IMR-90 (cell line): Measurements from ENCODE around the gene TRAPPC5. TPM values are rescaled to one million over a fixed set of nuclear protein-coding genes. Genes with fewer than 3 reads are reported as not detected.
A peak's percentile ranks its signal among the peaks of the same experiment; 100 is the strongest.

Source experiments
- ATAC-seq: fragments of 200-7000 bp; cut with Tn5 transposase; 2 replicates; pipeline ENCODE4 v1.9.1; 2020; ENCODE audit warnings: low read depth, mild to moderate bottlenecking, moderate library complexity
- BruUV-seq: library from RNA; stranded (reverse); fragments of 400-500 nt; replicated peaks from 2 replicates; lab custom pipeline; 2021; lab: Mats Ljungman, UMichigan
- CTCF ChIA-PET: fragments of 300-600 bp; formaldehyde crosslinking; extraction: SDS; loops from one replicate; lab custom pipeline; 2021; ENCODE audit warnings: antibody characterized with exemption; lab: Yijun Ruan, JAX
- POLR2A ChIA-PET: fragments of 300-600 bp; sonication (Branson Sonifier 250); formaldehyde crosslinking; loops from one replicate; lab custom pipeline; 2022; ENCODE audit warnings: antibody characterized with exemption; ENCODE audit not compliant: unreplicated experiment; lab: Charles Lee
- DNase-seq: peaks from one replicate; pipeline ENCODE4 v3.0.0; 2013
- H2AFZ ChIP-seq: replicated peaks from 2 replicates; pipeline ENCODE3; 2013; ENCODE audit warnings: low read length, mild to moderate bottlenecking; ENCODE audit not compliant: poor library complexity
- H2AK5ac ChIP-seq: 2 replicates; pipeline ENCODE4 v1.6.1; 2013; ENCODE audit warnings: low read depth, low read length, inconsistent platforms
- H2AK9ac ChIP-seq: replicated peaks from 2 replicates; pipeline ENCODE3; 2013; ENCODE audit warnings: mild to moderate bottlenecking, low read depth, low read length, moderate library complexity; ENCODE audit not compliant: poor library complexity
- H2BK120ac ChIP-seq: 2 replicates; pipeline ENCODE4 v1.6.1; 2013; ENCODE audit warnings: low read depth, low read length, inconsistent platforms
- H2BK15ac ChIP-seq: 3 replicates; pipeline ENCODE4 v1.6.1; 2013; ENCODE audit warnings: low read depth, low read length, inconsistent platforms
- H2BK20ac ChIP-seq: 2 replicates; pipeline ENCODE4 v1.6.1; 2013; ENCODE audit warnings: low read depth, mild to moderate bottlenecking, inconsistent platforms, low read length, moderate library complexity
- H2BK5ac ChIP-seq: 2 replicates; pipeline ENCODE4 v1.6.1; 2013; ENCODE audit warnings: mild to moderate bottlenecking, low read depth, low read length, inconsistent platforms; ENCODE audit not compliant: poor library complexity, severe bottlenecking
- H3K14ac ChIP-seq: replicated peaks from 2 replicates; pipeline ENCODE4 v1.6.1; 2013; ENCODE audit warnings: low read depth, low read length, inconsistent platforms
- H3K18ac ChIP-seq: 2 replicates; pipeline ENCODE4 v1.6.1; 2013; ENCODE audit warnings: low read depth, low read length, control low read depth
- H3K23ac ChIP-seq: 2 replicates; pipeline ENCODE4 v1.6.1; 2013; ENCODE audit warnings: low read depth, low read length, inconsistent platforms
- H3K27ac ChIP-seq: 2 replicates; pipeline ENCODE4 v1.5.1; 2013; ENCODE audit warnings: mild to moderate bottlenecking, control low read depth, low read length; ENCODE audit not compliant: insufficient read depth
- H3K27me3 ChIP-seq: 2 replicates; pipeline ENCODE4 v1.6.1; 2013; ENCODE audit warnings: low read length; ENCODE audit not compliant: control insufficient read depth, insufficient read depth
- H3K36me3 ChIP-seq: 2 replicates; pipeline ENCODE4 v1.6.1; 2013; ENCODE audit warnings: low read length, mixed read lengths; ENCODE audit not compliant: control insufficient read depth, insufficient read depth
- H3K4ac ChIP-seq: 2 replicates; pipeline ENCODE4 v1.6.1; 2013; ENCODE audit warnings: low read depth, low read length, inconsistent platforms
- H3K4me1 ChIP-seq: 2 replicates; pipeline ENCODE4 v1.6.1; 2013; ENCODE audit warnings: low read length, mixed read lengths; ENCODE audit not compliant: control insufficient read depth, insufficient read depth
- H3K4me2 ChIP-seq: 2 replicates; pipeline ENCODE4 v1.6.1; 2013; ENCODE audit warnings: low read depth, mild to moderate bottlenecking, control low read depth, low read length, moderate library complexity
- H3K4me3 ChIP-seq: 2 replicates; pipeline ENCODE4 v1.5.1; 2013; ENCODE audit warnings: low read depth, mild to moderate bottlenecking, control low read depth, low read length, moderate library complexity; ENCODE audit not compliant: insufficient read depth
- H3K56ac ChIP-seq: 2 replicates; pipeline ENCODE4 v1.6.1; 2013; ENCODE audit warnings: low read length, inconsistent platforms; ENCODE audit not compliant: insufficient read depth; ENCODE audit errors: extremely low read depth
- H3K79me1 ChIP-seq, 2 experiments: 2 replicates each; pipeline ENCODE4 v1.6.1; 2013; ENCODE audit warnings: low read length in 2 of 2, inconsistent platforms in 1 of 2, low read depth in 1 of 2
- H3K9ac ChIP-seq: 2 replicates; pipeline ENCODE4 v1.6.1; 2013; ENCODE audit warnings: low read depth, low read length, control low read depth
- H3K9me1 ChIP-seq: 2 replicates; pipeline ENCODE4 v1.6.1; 2013; ENCODE audit warnings: low read length, inconsistent platforms; ENCODE audit not compliant: insufficient read depth
- H3K9me3 ChIP-seq: 2 replicates; pipeline ENCODE4 v1.6.1; 2013; ENCODE audit warnings: low read length; ENCODE audit not compliant: control insufficient read depth, insufficient read depth
- H4K20me1 ChIP-seq: 2 replicates; pipeline ENCODE4 v1.6.1; 2013; ENCODE audit warnings: low read length, inconsistent platforms; ENCODE audit not compliant: insufficient read depth
- H4K5ac ChIP-seq: 2 replicates; pipeline ENCODE4 v1.6.1; 2013; ENCODE audit warnings: mild to moderate bottlenecking, low read depth, low read length, control low read depth
- H4K8ac ChIP-seq, 2 experiments: 2 replicates each; pipeline ENCODE4 v1.6.1; 2013; ENCODE audit warnings: low read depth in 2 of 2, low read length in 2 of 2, control low read depth in 1 of 2, inconsistent platforms in 1 of 2
- H4K91ac ChIP-seq: 2 replicates; pipeline ENCODE4 v1.6.1; 2013; ENCODE audit warnings: low read depth, low read length, inconsistent platforms; ENCODE audit not compliant: insufficient read depth
- BHLHE40 ChIP-seq: fragments of 150-350 bp; IDR thresholded peaks from 2 replicates; pipeline ENCODE4 v1.6.1; 2016; ENCODE audit warnings: mild to moderate bottlenecking, low read depth, low read length
- CHD1 ChIP-seq: IDR thresholded peaks from 2 replicates; pipeline ENCODE4 v1.6.1; 2012; ENCODE audit warnings: low read depth, low read length, improper control_type of control experiment
- CTCF ChIP-seq: conservative IDR thresholded peaks from 2 replicates; pipeline ENCODE4 v1.5.1; 2012; ENCODE audit warnings: mild to moderate bottlenecking, low read depth, low read length, improper control_type of control experiment
- ELK1 ChIP-seq: fragments of 150-350 bp; IDR thresholded peaks from 2 replicates; pipeline ENCODE4 v1.6.1; 2016; ENCODE audit warnings: low read depth, mild to moderate bottlenecking, low read length, moderate library complexity, borderline replicate concordance
- MAZ ChIP-seq: IDR thresholded peaks from 2 replicates; pipeline ENCODE4 v1.6.1; 2012; ENCODE audit warnings: low read depth, mild to moderate bottlenecking, low read length, improper control_type of control experiment, moderate library complexity, borderline replicate concordance
- MXI1 ChIP-seq: IDR thresholded peaks from 2 replicates; pipeline ENCODE4 v1.6.1; 2012; ENCODE audit warnings: low read depth, mild to moderate bottlenecking, low read length, moderate library complexity, borderline replicate concordance
- NFE2L2 ChIP-seq: fragments of 150-350 bp; IDR thresholded peaks from 2 replicates; pipeline ENCODE4 v1.6.1; 2016; ENCODE audit warnings: low read depth, mild to moderate bottlenecking, low read length
- RAD21 ChIP-seq: IDR thresholded peaks from 2 replicates; pipeline ENCODE4 v1.6.1; 2012; ENCODE audit warnings: low read length, improper control_type of control experiment
- RCOR1 ChIP-seq: IDR thresholded peaks from 2 replicates; pipeline ENCODE4 v1.6.1; 2012; ENCODE audit warnings: mild to moderate bottlenecking, low read length, improper control_type of control experiment; ENCODE audit not compliant: insufficient replicate concordance
- RFX5 ChIP-seq: IDR thresholded peaks from 2 replicates; pipeline ENCODE4 v1.8.0; 2012; ENCODE audit warnings: low read depth, mild to moderate bottlenecking, low read length, moderate library complexity
- SMC3 ChIP-seq: fragments of 150-350 bp; IDR thresholded peaks from 2 replicates; pipeline ENCODE4 v1.6.1; 2016; ENCODE audit warnings: low read depth, mild to moderate bottlenecking, antibody characterized with exemption, low read length, moderate library complexity
- USF2 ChIP-seq: fragments of 150-350 bp; IDR thresholded peaks from 2 replicates; pipeline ENCODE4 v1.6.1; 2017; ENCODE audit warnings: mild to moderate bottlenecking, antibody characterized with exemption, low read length, low read depth
- WGBS, 2 experiments: methylation state at CpG; one replicate each; pipeline versions ENCODE4 v1.1.5 to v1.1.7; 2013; ENCODE audit warnings: missing lambda C conversion rate in 2 of 2; ENCODE audit not compliant: insufficient read length in 1 of 2; ENCODE audit errors: extremely low coverage in 2 of 2; 5-methylcytosine and 5-hydroxymethylcytosine counted together
- dilution Hi-C: fragments of 300-500 bp; cut with HindIII; formaldehyde crosslinking; loops from one replicate; pipeline ENCODE4 v1.14.3; 2018; ENCODE audit warnings: low sequenced_read_pairs; ENCODE audit not compliant: unreplicated experiment
- in situ Hi-C: fragments of 300-500 bp; cut with MboI; formaldehyde crosslinking; loops from 3 replicates; pipeline ENCODE4 v1.14.3; 2019; ENCODE audit warnings: low sequenced_read_pairs, inconsistent platforms, mixed read lengths
- intact Hi-C: fragments of 100-400 bp; cut with micrococcal nuclease; formaldehyde crosslinking; loops from 2 replicates; pipeline ENCODE4 v1.10.0; 2022
- polyA plus RNA-seq, 3 experiments: library from polyadenylated mRNA; depleted of rRNA; stranded (reverse); fragments of >200 nt; gene quantifications; 2 replicates each; pipeline ENCODE4 v1.2.3, GENCODE V29; 2012; ENCODE audit warnings: low replicate concordance in 1 of 3
- total RNA-seq: library from RNA; depleted of rRNA; stranded (reverse); fragments of >200 nt; gene quantifications from 2 replicates; pipeline ENCODE4 v1.2.3, GENCODE V29; 2012

Gene TRAPPC5
- total and polyA plus RNA-seq, 2 of the 4 experiments (the other 2 are of a cell fraction): 54.7 to 109 TPM

- TF ChIP-seq BHLHE40 (no peak), RAD21 (no peak)
Measured at GRCh38 chr19:7632340-7633203, 48.1 kb upstream of the TRAPPC5 start (continued).

- Histone ChIP-seq H4K91ac (no peak within 1 kb of the TSS), H2AK5ac (no peak within 1 kb of the TSS), H4K8ac (no peak within 1 kb of the TSS), H3K79me1 (peaks cover 0 to 21% of the 10 kb centered on the region in 2 experiments; a peak in 3 of 4 replicates), H3K27ac (no peak within 1 kb of the TSS), H2BK120ac (no peak within 1 kb of the TSS), H3K4ac (no peak within 1 kb of the TSS), H3K4me1 (peaks cover 3% of the 10 kb centered on the region; the same call in 1 of the 2 replicates), H3K9me1 (peaks cover 4% of the 10 kb centered on the region; the same call in 1 of the 2 replicates), H4K5ac (no peak within 1 kb of the TSS), H2BK20ac (no peak within 1 kb of the TSS), H2AK9ac (peak within 1 kb of the TSS; percentile 19), H3K23ac (no peak within 1 kb of the TSS), H2AFZ (no peak within 1 kb of the TSS), H4K20me1 (no peaks in the 10 kb centered on the region), H2BK5ac (no peak within 1 kb of the TSS), H3K36me3 (peaks cover 4% of the 10 kb centered on the region; the same call in 1 of the 2 replicates), H3K56ac (no peak within 1 kb of the TSS), H3K4me3 (no peak within 1 kb of the TSS), H3K9ac (no peak within 1 kb of the TSS), H3K18ac (no peak within 1 kb of the TSS), H3K4me2 (no peak within 1 kb of the TSS), H3K27me3 (peaks cover 14% of the 10 kb centered on the region; the same call in 1 of the 2 replicates), H2BK15ac (no peak within 1 kb of the TSS), H3K9me3 (no peaks in the 10 kb centered on the region), H3K14ac (no peak within 1 kb of the TSS)
- DNase-seq (no peak), ATAC-seq (no peak)
- ChIA-PET POLR2A (no interaction called here), CTCF (no interaction called here)
- in situ Hi-C loops: no loop called here
- dilution Hi-C loops: no loop called here
- BruUV-seq: no TSS peak
- intact Hi-C loops: no loop called here
- WGBS, 2 experiments: no CpG with 5 or more reads among the region's 2 CpGs
- TF ChIP-seq MAZ (no peak), RCOR1 (no peak), CTCF (no peak), NFE2L2 (no peak), MXI1 (no peak), ELK1 (no peak), CHD1 (no peak), RFX5 (no peak), USF2 (no peak), SMC3 (no peak)
Measured at GRCh38 chr19:7633698-7634097, 46.9 kb upstream of the TRAPPC5 start, which contains the start of gene PCP2. PCP2 (minus strand) TSS chr19:7633719; CDS start chr19:7633457, 262 bp downstream.
